ENCODE data around the gene PXDN.
"Not testable (repeated sequence)": the region's sequence is repeated elsewhere in the genome, so short reads cannot be mapped to it uniquely, and the experiment has no call there.

PXDN gene

GRCh38 chr2:1721706-1722646, 22.3 kb downstream of the PXDN start:
- H3K4me3 ChIP-seq (ENCODE audit: low read length), result no peak overlapping the region
- no peak overlapping the region for H3K27ac ChIP-seq (ENCODE audit: low read length)
- no peaks in the 10 kb centered on the region; the same call in 1 of the 2 replicates for H3K4me1 ChIP-seq (ENCODE audit: control insufficient read depth, insufficient read depth, low read length)
- no peaks in the 10 kb centered on the region for H3K27me3 ChIP-seq (ENCODE audit: control insufficient read depth, insufficient read depth, low read length)
- H3K36me3 ChIP-seq (ENCODE audit: control insufficient read depth, insufficient read depth, low read length), result no peaks in the 10 kb centered on the region; the same call in 1 of the 2 replicates
- DNase-seq (ENCODE audit: low read depth, low spot score), result no peak
- WGBS (ENCODE audit: insufficient coverage, insufficient read length), result no CpG with 5 or more reads among the region's 16 CpGs
- H3K9me3 ChIP-seq (ENCODE audit: control insufficient read depth, insufficient read depth, low read length), result no peaks in the 10 kb centered on the region

DNA sequence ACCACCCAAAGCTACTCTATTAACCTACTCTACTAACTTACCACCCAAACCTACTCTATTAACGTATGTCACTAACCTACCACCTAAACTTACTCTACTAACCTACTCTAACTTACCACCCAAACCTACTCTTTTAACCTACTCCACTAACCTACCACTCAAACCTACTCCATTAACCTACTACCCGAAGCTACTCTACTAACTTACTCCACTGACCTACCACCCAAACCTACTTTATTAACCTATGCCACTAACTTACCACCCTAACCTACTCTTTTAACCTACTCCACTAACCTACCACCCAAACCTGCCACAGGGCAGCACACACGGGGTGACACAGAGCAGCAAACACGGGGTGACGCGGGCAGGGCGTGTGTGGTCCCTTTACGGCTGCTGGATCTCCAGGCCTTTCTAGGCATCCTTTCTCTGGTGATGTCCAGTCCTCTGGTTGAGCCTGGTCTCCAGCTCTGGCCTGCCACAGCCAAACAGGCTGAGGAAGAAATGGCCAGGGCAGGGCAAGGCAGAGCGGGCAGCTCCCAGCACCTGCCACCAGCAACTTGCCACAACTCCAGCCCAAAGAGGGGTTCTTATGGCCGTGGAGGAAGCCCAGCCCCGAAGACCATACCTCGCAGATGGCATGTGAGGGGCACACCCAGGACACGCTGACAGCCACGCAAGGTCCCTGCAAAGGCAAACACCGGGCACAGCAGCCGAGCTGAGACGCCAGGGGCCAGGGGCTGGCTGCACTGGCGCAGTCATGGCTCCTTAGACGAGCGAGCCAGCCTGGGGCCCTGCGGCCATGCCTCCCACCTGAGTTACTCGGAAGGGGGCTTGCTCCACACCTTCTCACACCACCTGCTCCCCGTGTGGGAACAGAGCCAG, 25.7 kb downstream of the PXDN start:
- no peaks in the 10 kb centered on the region for H3K27me3 ChIP-seq (ENCODE audit: control insufficient read depth, insufficient read depth, low read length)
- peaks cover 5% of the 10 kb centered on the region for H3K4me1 ChIP-seq (ENCODE audit: control insufficient read depth, insufficient read depth, low read length)
- H3K4me3 ChIP-seq (ENCODE audit: low read length), result no peak overlapping the region
- no peaks in the 10 kb centered on the region for H3K9me3 ChIP-seq (ENCODE audit: control insufficient read depth, insufficient read depth, low read length)
- no peaks in the 10 kb centered on the region; the same call in 1 of the 2 replicates for H3K36me3 ChIP-seq (ENCODE audit: control insufficient read depth, insufficient read depth, low read length)
- no peak overlapping the region for H3K27ac ChIP-seq (ENCODE audit: low read length)
- 100% methylated on average over 2 of the region's 23 CpGs for WGBS (ENCODE audit: insufficient coverage, insufficient read length)
- DNase-seq (ENCODE audit: low read depth, low spot score), result no peak

DNA sequence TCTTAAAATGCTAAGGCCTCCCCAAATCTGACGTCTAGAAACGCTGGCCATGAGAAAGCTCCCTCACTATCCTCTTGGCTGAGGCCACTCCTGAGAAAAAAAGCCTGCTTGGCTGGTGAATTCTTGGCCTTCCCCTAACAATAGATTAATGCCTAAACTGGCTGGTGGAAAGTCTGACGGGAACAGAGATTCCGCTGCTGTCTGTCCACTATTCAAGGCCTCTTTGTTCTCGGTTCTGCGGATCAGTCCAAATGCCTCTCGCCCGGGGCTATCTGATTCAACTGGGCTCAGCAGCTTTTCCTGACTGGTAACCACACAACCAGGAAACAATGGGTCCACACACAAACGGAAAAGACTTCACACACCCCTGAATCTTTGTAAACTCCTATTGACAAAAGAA, 27.2 kb downstream of the PXDN start:
- Histone ChIP-seq H3K4me1 (ENCODE audit: control insufficient read depth, insufficient read depth, low read length) (peaks cover 5% of the 10 kb centered on the region), H3K27ac (ENCODE audit: low read length) (no peak overlapping the region), H3K4me3 (ENCODE audit: low read length) (no peak overlapping the region), H3K27me3 (ENCODE audit: control insufficient read depth, insufficient read depth, low read length) (no peaks in the 10 kb centered on the region), H3K9me3 (ENCODE audit: control insufficient read depth, insufficient read depth, low read length) (no peaks in the 10 kb centered on the region), H3K36me3 (ENCODE audit: control insufficient read depth, insufficient read depth, low read length) (no peaks in the 10 kb centered on the region; the same call in 1 of the 2 replicates)
- WGBS (ENCODE audit: insufficient coverage, insufficient read length), result no CpG with 5 or more reads among the region's 9 CpGs
- no peak for DNase-seq (ENCODE audit: low read depth, low spot score)

- Histone ChIP-seq H3K36me3 (ENCODE audit: control insufficient read depth, insufficient read depth, low read length) (no peaks in the 10 kb centered on the region), H3K4me1 (ENCODE audit: control insufficient read depth, insufficient read depth, low read length) (peaks cover 5% of the 10 kb centered on the region), H3K4me3 (ENCODE audit: low read length) (no peak overlapping the region), H3K9me3 (ENCODE audit: control insufficient read depth, insufficient read depth, low read length) (no peaks in the 10 kb centered on the region), H3K27me3 (ENCODE audit: control insufficient read depth, insufficient read depth, low read length) (no peaks in the 10 kb centered on the region), H3K27ac (ENCODE audit: low read length) (no peak overlapping the region)
- no peak for DNase-seq (ENCODE audit: low read depth, low spot score)
- WGBS (ENCODE audit: insufficient coverage, insufficient read length), result no CpG with 5 or more reads among the region's 9 CpGs
Measured at GRCh38 chr2:1716441-1716840, 27.9 kb downstream of the PXDN start.

DNA sequence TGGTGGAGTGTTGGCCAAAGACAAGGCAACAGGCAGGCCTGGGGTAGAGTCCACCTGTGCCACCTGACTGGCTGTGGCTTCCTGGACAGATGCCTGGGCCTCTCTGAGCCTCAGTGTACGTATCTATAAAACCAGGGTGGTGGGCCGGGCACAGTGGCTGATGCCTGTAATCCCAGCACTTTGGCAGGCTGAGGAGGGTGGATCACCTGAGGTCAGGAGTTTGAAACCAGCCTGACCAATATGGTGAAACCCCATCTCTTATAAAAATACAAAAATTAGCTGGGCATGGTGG, 28.4 kb downstream of the PXDN start:
- not testable (repeated sequence) for DNase-seq (ENCODE audit: low read depth, low spot score)
- no CpG with 5 or more reads among the region's 2 CpGs for WGBS (ENCODE audit: insufficient coverage, insufficient read length)

DNA sequence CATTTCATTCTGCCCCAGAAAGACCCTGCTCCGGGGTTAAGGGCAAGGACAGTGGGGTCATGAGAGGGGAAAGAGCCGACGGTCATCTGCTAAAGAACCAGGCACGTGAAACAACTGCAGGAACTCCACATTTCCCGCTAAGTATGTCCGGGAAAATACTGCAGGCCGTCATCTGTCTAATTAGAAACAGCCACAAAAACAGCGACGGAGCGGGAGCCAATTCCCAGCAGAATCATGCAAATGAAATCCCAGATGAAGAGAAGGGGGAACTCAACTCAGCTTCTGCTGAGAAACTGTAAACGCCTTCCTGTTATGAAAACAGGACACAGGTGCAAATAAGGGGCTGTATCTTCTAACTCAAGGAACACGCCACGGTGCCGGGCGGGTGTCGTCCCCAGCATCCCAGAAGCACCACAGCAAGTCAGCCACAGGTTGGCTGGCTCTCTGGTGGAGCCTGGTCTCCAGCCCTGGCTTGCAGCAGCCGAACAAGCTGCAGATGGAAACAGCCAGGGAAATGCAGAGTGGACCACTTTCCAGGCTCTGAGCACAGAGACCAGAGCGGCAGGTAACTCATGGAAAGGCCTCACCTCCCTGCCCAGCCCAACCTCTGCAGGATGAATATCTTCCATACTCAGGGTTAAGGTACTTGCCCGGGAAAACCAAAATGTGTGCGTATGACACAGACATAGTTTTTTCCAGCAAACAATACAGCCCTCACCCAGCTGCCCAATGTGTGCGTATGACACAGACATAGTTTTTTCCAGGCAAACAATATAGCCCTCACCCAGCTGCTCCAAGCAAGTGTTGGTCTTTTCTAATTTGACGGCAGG, 28.9 kb downstream of the PXDN start:
- Histone ChIP-seq H3K27me3 (ENCODE audit: control insufficient read depth, insufficient read depth, low read length) (no peaks in the 10 kb centered on the region), H3K27ac (ENCODE audit: low read length) (no peak overlapping the region), H3K4me3 (ENCODE audit: low read length) (no peak overlapping the region), H3K9me3 (ENCODE audit: control insufficient read depth, insufficient read depth, low read length) (no peaks in the 10 kb centered on the region), H3K4me1 (ENCODE audit: control insufficient read depth, insufficient read depth, low read length) (peaks cover 5% of the 10 kb centered on the region), H3K36me3 (ENCODE audit: control insufficient read depth, insufficient read depth, low read length) (no peaks in the 10 kb centered on the region)
- DNase-seq (ENCODE audit: low read depth, low spot score), result no peak
- WGBS (ENCODE audit: insufficient coverage, insufficient read length), result no CpG with 5 or more reads among the region's 22 CpGs

More for the DNA sequence above, 28.4 kb downstream of the PXDN start:
- H3K27ac ChIP-seq (ENCODE audit: low read length); H3K9me3 ChIP-seq (ENCODE audit: control insufficient read depth, insufficient read depth, low read length); H3K27me3 ChIP-seq (ENCODE audit: control insufficient read depth, insufficient read depth, low read length); H3K4me3 ChIP-seq (ENCODE audit: low read length); H3K4me1 ChIP-seq (ENCODE audit: control insufficient read depth, insufficient read depth, low read length); H3K36me3 ChIP-seq (ENCODE audit: control insufficient read depth, insufficient read depth, low read length): not testable (repeated sequence)

DNA sequence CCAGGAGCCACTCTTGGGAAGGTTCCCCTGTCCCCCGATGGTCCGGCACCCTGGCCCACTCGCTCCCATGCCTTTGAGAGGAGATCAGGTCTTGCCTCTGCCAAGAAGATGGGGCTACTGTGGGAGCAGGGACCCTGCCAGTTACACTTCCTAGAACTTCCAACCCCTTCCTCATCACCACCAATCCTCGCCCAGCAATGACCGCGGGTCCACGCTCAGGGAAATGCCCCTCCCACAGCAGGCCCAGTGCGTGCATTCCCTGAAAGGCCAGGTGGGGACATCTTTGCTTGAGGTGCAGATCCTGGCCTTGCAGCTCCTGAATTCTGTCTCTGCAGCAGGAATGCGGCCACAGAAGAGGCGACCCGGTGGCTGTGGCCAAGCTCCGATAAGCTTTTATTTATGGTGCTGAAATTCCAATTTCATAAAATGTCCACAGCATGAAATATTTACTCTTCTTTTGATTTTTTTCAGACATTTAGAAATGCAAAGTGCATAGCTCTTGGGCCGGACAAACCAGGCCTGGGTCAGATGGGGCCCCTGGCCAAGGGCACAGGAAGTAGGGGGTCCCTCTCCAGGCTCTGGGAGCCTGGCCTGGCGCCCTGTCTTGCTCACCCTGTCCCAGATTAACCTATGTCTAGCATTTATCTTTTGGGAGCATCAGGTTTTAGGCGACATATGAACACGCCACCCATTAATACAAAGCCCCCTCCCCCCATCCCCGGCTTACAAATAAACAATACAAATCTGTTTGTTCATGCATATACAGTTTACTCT, 29.8 kb downstream of the PXDN start:
- Histone ChIP-seq H3K27ac (ENCODE audit: low read length) (no peak overlapping the region), H3K27me3 (ENCODE audit: control insufficient read depth, insufficient read depth, low read length) (no peaks in the 10 kb centered on the region), H3K36me3 (ENCODE audit: control insufficient read depth, insufficient read depth, low read length) (no peaks in the 10 kb centered on the region), H3K4me3 (ENCODE audit: low read length) (no peak overlapping the region), H3K4me1 (ENCODE audit: control insufficient read depth, insufficient read depth, low read length) (peaks cover 5% of the 10 kb centered on the region), H3K9me3 (ENCODE audit: control insufficient read depth, insufficient read depth, low read length) (no peaks in the 10 kb centered on the region)
- WGBS (ENCODE audit: insufficient coverage, insufficient read length), result no CpG with 5 or more reads among the region's 17 CpGs
- no peak for DNase-seq (ENCODE audit: low read depth, low spot score)

DNA sequence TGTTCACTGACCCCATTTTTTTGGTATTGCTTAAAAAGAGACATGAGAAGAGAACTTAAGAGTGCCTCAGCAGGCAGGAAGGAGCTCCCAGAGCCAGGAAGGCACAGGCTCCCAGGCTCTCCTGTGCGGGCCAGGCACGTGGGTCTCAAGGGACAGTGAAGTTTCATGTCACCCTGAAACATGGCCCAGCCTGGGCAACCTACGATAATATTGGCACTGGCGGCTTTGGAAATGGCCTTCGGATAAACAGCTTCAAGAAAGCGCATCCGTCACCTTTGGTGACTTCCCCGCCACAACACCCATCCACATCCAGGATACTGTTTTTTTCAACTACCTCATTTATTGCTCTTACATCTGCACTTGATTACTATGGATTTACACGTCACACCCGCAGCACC, 30.5 kb downstream of the PXDN start:
- peaks cover 5% of the 10 kb centered on the region for H3K4me1 ChIP-seq (ENCODE audit: control insufficient read depth, insufficient read depth, low read length)
- H3K9me3 ChIP-seq (ENCODE audit: control insufficient read depth, insufficient read depth, low read length), result no peaks in the 10 kb centered on the region
- no peak overlapping the region for H3K27ac ChIP-seq (ENCODE audit: low read length)
- no peak overlapping the region for H3K4me3 ChIP-seq (ENCODE audit: low read length)
- H3K27me3 ChIP-seq (ENCODE audit: control insufficient read depth, insufficient read depth, low read length), result no peaks in the 10 kb centered on the region
- H3K36me3 ChIP-seq (ENCODE audit: control insufficient read depth, insufficient read depth, low read length), result no peaks in the 10 kb centered on the region
- no peak for DNase-seq (ENCODE audit: low read depth, low spot score)
- 100% methylated on average over 1 of the region's 10 CpGs for WGBS (ENCODE audit: insufficient coverage, insufficient read length)

- Histone ChIP-seq H3K36me3 (ENCODE audit: control insufficient read depth, insufficient read depth, low read length) (no peaks in the 10 kb centered on the region), H3K4me3 (ENCODE audit: low read length) (no peak overlapping the region), H3K27ac (ENCODE audit: low read length) (no peak overlapping the region), H3K9me3 (ENCODE audit: control insufficient read depth, insufficient read depth, low read length) (no peaks in the 10 kb centered on the region), H3K27me3 (ENCODE audit: control insufficient read depth, insufficient read depth, low read length) (no peaks in the 10 kb centered on the region), H3K4me1 (ENCODE audit: control insufficient read depth, insufficient read depth, low read length) (peaks cover 7% of the 10 kb centered on the region)
- no peak for DNase-seq (ENCODE audit: low read depth, low spot score)
- no CpG with 5 or more reads among the region's 22 CpGs for WGBS (ENCODE audit: insufficient coverage, insufficient read length)
Measured at GRCh38 chr2:1713142-1713838, 31.0 kb downstream of the PXDN start.
